ENCODE results near the gene CHRNB2.

The CHRNB2 gene

DNA sequence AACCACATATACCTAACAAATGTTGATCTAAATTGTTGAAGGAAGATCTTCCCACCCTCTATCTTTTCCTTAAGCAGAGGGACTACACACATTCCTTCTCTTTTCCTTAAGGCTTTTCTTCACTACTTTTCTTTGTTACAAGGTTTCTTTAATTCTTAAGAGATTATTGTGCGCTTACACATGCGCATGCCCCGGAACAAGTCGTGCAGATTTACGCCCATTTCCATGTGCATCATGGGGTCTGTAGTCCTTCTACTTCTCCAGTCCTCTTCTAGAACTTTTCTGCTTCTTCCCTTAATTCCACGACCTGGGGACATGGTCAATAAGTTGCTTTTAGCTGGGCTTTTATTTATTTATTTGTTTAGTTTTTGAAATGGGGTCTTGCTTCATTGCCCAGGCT lies 1.7 kb upstream of the CHRNB2 start:
- Histone ChIP-seq H3K27me3 (ENCODE audit: control insufficient read depth in 5 of 5, insufficient read depth in 4 of 5, low read length in 5 of 5) (peaks cover 4 to 28% (median 11%) of the 10 kb centered on the region in 5 donors), H3K9ac (ENCODE audit: low read length in 5 of 5) (no peak overlapping the region), H3K4me1 (ENCODE audit: control insufficient read depth in 5 of 5, insufficient read depth in 5 of 5, low read length in 5 of 5) (peaks cover 0 to 10% (median 9%) of the 10 kb centered on the region in 5 donors), H3K4me3 (ENCODE audit: low read depth in 1 of 5, low read length in 5 of 5) (no peak overlapping the region), H3K9me3 (ENCODE audit: control insufficient read depth in 5 of 5, low read length in 5 of 5) (no peaks in the 10 kb centered on the region), H3K27ac (ENCODE audit: low read depth, low read length) (no peak overlapping the region), H3K36me3 (ENCODE audit: control insufficient read depth in 5 of 5, insufficient read depth in 5 of 5, low read length in 5 of 5) (no peaks in the 10 kb centered on the region)

DNA sequence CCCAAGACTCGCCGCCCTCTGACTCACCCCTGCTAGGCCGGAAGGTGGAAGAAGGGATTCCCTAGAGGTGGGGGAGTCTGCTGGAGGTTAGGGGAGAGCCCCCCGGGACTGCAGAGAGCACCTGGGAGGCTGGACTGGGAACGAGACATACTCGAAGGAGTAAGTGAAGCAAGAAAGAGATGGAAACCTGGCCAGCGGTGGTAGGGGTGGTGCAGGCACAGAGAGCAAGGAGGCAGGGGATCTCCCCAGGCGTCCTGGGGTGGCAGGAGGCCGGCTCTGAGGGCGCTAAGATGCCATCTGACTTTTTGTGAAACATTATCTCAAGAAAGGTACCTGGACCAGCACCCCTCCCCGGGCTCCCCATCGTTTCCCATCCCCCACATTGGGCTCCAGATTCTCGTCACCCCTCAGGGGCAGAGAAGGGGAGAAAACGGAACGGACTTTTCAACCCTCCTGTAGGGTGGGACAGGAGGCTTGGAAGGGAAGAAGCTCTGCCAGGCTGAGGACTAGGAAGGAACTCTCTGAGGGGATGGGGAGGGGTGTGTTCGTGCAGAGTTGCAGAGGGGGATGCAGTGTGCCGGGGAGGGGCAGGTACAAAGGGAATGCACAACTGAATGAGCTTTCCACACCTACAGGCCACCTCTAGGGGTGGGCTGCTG lies 708 bp downstream of the CHRNB2 start:
- H3K4me1 ChIP-seq (ENCODE audit: control insufficient read depth in 5 of 5, insufficient read depth in 5 of 5, low read length in 5 of 5): peaks cover 0 to 10% (median 9%) of the 10 kb centered on the region in 5 donors
- no peak overlapping the region for H3K9ac ChIP-seq (ENCODE audit: low read length in 5 of 5)
- peaks cover 4 to 34% (median 17%) of the 10 kb centered on the region in 5 donors for H3K27me3 ChIP-seq (ENCODE audit: control insufficient read depth in 5 of 5, insufficient read depth in 4 of 5, low read length in 5 of 5)
- H3K9me3 ChIP-seq (ENCODE audit: control insufficient read depth in 5 of 5, low read length in 5 of 5): no peaks in the 10 kb centered on the region
- no peaks in the 10 kb centered on the region for H3K36me3 ChIP-seq (ENCODE audit: control insufficient read depth in 5 of 5, insufficient read depth in 5 of 5, low read length in 5 of 5)
- no peak overlapping the region for H3K27ac ChIP-seq (ENCODE audit: low read depth, low read length)
- H3K4me3 ChIP-seq (ENCODE audit: low read depth in 1 of 5, low read length in 5 of 5): peak overlapping the region in 3 of 5 donors; percentile 35 to 50 (median 38)

DNA sequence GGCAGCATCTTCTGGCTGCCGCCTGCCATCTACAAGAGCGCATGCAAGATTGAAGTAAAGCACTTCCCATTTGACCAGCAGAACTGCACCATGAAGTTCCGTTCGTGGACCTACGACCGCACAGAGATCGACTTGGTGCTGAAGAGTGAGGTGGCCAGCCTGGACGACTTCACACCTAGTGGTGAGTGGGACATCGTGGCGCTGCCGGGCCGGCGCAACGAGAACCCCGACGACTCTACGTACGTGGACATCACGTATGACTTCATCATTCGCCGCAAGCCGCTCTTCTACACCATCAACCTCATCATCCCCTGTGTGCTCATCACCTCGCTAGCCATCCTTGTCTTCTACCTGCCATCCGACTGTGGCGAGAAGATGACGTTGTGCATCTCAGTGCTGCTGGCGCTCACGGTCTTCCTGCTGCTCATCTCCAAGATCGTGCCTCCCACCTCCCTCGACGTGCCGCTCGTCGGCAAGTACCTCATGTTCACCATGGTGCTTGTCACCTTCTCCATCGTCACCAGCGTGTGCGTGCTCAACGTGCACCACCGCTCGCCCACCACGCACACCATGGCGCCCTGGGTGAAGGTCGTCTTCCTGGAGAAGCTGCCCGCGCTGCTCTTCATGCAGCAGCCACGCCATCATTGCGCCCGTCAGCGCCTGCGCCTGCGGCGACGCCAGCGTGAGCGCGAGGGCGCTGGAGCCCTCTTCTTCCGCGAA lies 3.8 kb downstream of the CHRNB2 start:
- peaks cover 0 to 10% (median 9%) of the 10 kb centered on the region in 5 donors for H3K4me1 ChIP-seq (ENCODE audit: control insufficient read depth in 5 of 5, insufficient read depth in 5 of 5, low read length in 5 of 5)

DNA sequence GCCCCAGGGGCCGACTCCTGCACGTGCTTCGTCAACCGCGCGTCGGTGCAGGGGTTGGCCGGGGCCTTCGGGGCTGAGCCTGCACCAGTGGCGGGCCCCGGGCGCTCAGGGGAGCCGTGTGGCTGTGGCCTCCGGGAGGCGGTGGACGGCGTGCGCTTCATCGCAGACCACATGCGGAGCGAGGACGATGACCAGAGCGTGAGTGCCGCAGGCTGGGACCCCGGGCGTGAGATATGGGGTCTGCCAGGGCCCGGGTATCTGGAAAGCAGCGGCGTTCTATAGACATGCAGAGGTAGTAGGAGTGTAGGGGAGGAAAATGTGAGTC lies 4.3 kb downstream of the CHRNB2 start:
- H3K9me3 ChIP-seq (ENCODE audit: control insufficient read depth in 5 of 5, low read length in 5 of 5): no peaks in the 10 kb centered on the region
- peaks cover 0 to 10% (median 9%) of the 10 kb centered on the region in 5 donors for H3K4me1 ChIP-seq (ENCODE audit: control insufficient read depth in 5 of 5, insufficient read depth in 5 of 5, low read length in 5 of 5)
- H3K27ac ChIP-seq (ENCODE audit: low read depth, low read length): no peak overlapping the region
- no peak overlapping the region for H3K9ac ChIP-seq (ENCODE audit: low read length in 5 of 5)
- H3K4me3 ChIP-seq (ENCODE audit: low read depth in 1 of 5, low read length in 5 of 5): no peak overlapping the region
- H3K27me3 ChIP-seq (ENCODE audit: control insufficient read depth in 5 of 5, insufficient read depth in 4 of 5, low read length in 5 of 5): peaks cover 3 to 31% (median 19%) of the 10 kb centered on the region in 5 donors
- H3K36me3 ChIP-seq (ENCODE audit: control insufficient read depth in 5 of 5, insufficient read depth in 5 of 5, low read length in 5 of 5): no peaks in the 10 kb centered on the region

More for the DNA sequence above, 3.8 kb downstream of the CHRNB2 start:
- no peak overlapping the region for H3K27ac ChIP-seq (ENCODE audit: low read depth, low read length)
- H3K9me3 ChIP-seq (ENCODE audit: control insufficient read depth in 5 of 5, low read length in 5 of 5): no peaks in the 10 kb centered on the region
- H3K4me3 ChIP-seq (ENCODE audit: low read depth in 1 of 5, low read length in 5 of 5): no peak overlapping the region
- H3K9ac ChIP-seq (ENCODE audit: low read length in 5 of 5): no peak overlapping the region
- H3K27me3 ChIP-seq (ENCODE audit: control insufficient read depth in 5 of 5, insufficient read depth in 4 of 5, low read length in 5 of 5): peaks cover 4 to 34% (median 19%) of the 10 kb centered on the region in 5 donors
- no peaks in the 10 kb centered on the region for H3K36me3 ChIP-seq (ENCODE audit: control insufficient read depth in 5 of 5, insufficient read depth in 5 of 5, low read length in 5 of 5)

DNA sequence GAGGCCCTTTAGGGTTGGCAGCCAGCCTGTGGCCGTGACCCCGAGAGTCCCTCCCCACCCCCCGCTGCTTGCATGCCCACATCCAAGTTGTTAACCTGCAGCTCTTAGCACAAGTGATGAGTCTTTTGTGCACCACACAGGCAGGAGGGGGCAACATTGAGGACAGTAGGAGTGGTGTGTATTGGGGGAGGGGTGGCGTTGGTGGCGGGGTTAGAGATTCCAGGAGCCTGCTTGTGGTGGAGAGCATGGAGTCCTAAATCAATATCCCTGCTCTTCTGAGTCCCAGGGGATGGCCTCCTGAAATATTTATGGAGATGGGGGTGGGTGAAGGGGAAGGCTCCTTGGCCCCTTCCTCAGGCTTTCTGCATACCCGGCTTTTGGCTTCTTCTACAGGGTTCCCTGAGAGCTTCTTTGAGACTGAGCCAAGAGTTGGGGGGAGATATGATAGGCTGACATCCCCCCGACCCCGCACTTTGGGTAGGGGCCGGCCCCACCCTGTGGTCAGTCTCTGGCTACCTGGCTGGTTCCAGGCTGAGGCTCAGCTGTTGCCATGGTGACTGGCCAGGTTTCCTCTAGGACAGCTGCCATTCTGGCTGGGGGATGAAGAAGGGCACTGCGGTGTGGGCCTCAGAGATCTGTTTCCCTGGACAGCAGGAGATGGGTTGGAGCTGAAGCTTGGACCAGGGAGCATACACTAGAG lies 5.0 kb downstream of the CHRNB2 start:
- Histone ChIP-seq H3K27ac (ENCODE audit: low read depth, low read length) (no peak overlapping the region), H3K27me3 (ENCODE audit: control insufficient read depth in 5 of 5, insufficient read depth in 4 of 5, low read length in 5 of 5) (peaks cover 0 to 25% (median 19%) of the 10 kb centered on the region in 5 donors), H3K4me1 (ENCODE audit: control insufficient read depth in 5 of 5, insufficient read depth in 5 of 5, low read length in 5 of 5) (peaks cover 0 to 9% (median 8%) of the 10 kb centered on the region in 5 donors), H3K9me3 (ENCODE audit: control insufficient read depth in 5 of 5, low read length in 5 of 5) (no peaks in the 10 kb centered on the region), H3K36me3 (ENCODE audit: control insufficient read depth in 5 of 5, insufficient read depth in 5 of 5, low read length in 5 of 5) (no peaks in the 10 kb centered on the region), H3K4me3 (ENCODE audit: low read depth in 1 of 5, low read length in 5 of 5) (no peak overlapping the region), H3K9ac (ENCODE audit: low read length in 5 of 5) (no peak overlapping the region)

DNA sequence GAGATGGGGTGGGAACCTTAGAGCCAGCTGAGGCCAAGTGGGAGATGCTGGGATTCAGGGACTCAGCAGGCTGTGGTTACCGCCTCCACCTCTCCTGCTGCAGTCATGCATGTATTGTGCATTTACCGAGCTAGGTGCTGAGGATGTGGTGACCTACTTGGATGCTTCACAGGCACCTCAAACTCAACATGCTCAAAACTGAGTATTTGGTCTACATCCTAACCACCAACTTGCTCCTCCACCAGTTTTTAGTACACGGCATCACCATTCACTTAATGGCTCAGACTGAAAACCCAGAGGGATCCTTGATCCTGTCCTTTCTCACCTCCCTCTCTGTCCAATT lies 5.6 kb downstream of the CHRNB2 start:
- no peaks in the 10 kb centered on the region for H3K9me3 ChIP-seq (ENCODE audit: control insufficient read depth in 5 of 5, low read length in 5 of 5)
- H3K36me3 ChIP-seq (ENCODE audit: control insufficient read depth in 5 of 5, insufficient read depth in 5 of 5, low read length in 5 of 5): peaks cover 0 to 3% (median 0%) of the 10 kb centered on the region in 5 donors
- H3K27me3 ChIP-seq (ENCODE audit: control insufficient read depth in 5 of 5, insufficient read depth in 4 of 5, low read length in 5 of 5): peaks cover 0 to 23% (median 16%) of the 10 kb centered on the region in 5 donors
- H3K4me1 ChIP-seq (ENCODE audit: control insufficient read depth in 5 of 5, insufficient read depth in 5 of 5, low read length in 5 of 5): peaks cover 0 to 9% (median 3%) of the 10 kb centered on the region in 5 donors
- H3K27ac ChIP-seq (ENCODE audit: low read depth, low read length): no peak overlapping the region
- no peak overlapping the region for H3K9ac ChIP-seq (ENCODE audit: low read length in 5 of 5)
- H3K4me3 ChIP-seq (ENCODE audit: low read depth in 1 of 5, low read length in 5 of 5): no peak overlapping the region

DNA sequence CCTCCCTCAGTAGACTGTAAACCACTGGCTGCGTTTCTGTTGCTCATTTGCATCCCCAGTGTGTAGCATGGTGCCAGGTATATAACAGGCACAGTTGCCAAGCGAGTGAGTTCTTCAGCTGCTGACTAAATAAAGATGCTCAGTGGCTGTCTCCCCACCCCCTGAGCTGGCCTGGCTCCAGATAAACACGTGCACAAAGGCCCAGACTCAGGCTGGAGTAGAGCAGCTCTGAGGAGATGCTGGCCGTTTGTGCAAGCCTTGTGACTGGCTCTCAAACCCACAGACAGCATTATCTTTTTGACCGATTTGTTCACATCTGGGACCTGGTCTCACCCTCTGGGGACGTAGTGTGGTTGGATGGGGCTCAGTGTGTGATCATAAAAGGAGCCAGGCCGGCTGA lies 7.1 kb downstream of the CHRNB2 start:
- H3K4me3 ChIP-seq (ENCODE audit: low read depth in 1 of 5, low read length in 5 of 5): no peak overlapping the region
- H3K4me1 ChIP-seq (ENCODE audit: control insufficient read depth in 5 of 5, insufficient read depth in 5 of 5, low read length in 5 of 5): peaks cover 0 to 18% (median 0%) of the 10 kb centered on the region in 5 donors
- peaks cover 0 to 10% (median 9%) of the 10 kb centered on the region in 5 donors for H3K27me3 ChIP-seq (ENCODE audit: control insufficient read depth in 5 of 5, insufficient read depth in 4 of 5, low read length in 5 of 5)
- peaks cover 0 to 19% (median 15%) of the 10 kb centered on the region in 5 donors for H3K36me3 ChIP-seq (ENCODE audit: control insufficient read depth in 5 of 5, insufficient read depth in 5 of 5, low read length in 5 of 5)
- no peaks in the 10 kb centered on the region for H3K9me3 ChIP-seq (ENCODE audit: control insufficient read depth in 5 of 5, low read length in 5 of 5)
- H3K27ac ChIP-seq (ENCODE audit: low read depth, low read length): no peak overlapping the region
- no peak overlapping the region for H3K9ac ChIP-seq (ENCODE audit: low read length in 5 of 5)

DNA sequence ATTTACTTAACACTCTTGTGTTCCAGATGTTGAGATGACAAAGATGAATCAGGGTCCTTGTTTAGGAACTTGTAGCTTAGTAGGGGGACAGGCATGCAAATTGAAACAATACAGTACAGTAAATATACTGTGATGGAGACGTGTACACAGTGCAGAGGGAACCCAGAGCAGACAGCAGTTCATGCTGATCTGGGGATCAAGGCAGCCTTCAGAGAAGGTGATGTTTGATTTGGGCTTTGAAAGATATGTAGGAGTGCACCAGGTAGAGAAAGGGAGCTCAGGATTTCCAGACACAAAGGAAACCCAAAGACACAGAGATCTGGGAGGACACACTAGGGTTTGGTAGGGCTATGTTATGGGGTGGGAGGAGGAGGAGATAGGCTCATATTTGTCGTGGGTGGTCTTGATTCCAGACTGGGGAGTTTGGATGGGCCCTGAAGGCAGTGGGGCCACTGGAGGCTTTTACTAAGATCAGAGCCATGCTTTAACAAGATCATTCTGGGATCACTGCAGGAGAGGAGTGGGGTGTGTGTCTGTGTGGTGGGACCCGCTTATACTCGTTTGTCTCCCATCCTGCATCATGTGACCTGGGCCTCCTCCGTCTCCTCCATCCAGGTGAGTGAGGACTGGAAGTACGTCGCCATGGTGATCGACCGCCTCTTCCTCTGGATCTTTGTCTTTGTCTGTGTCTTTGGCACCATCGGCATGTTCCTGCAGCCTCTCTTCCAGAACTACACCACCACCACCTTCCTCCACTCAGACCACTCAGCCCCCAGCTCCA lies 7.8 kb downstream of the CHRNB2 start:
- Histone ChIP-seq H3K9me3 (ENCODE audit: control insufficient read depth in 5 of 5, low read length in 5 of 5) (no peaks in the 10 kb centered on the region), H3K9ac (ENCODE audit: low read length in 5 of 5) (no peak overlapping the region), H3K4me1 (ENCODE audit: control insufficient read depth in 5 of 5, insufficient read depth in 5 of 5, low read length in 5 of 5) (peaks cover 0 to 18% (median 0%) of the 10 kb centered on the region in 5 donors), H3K27me3 (ENCODE audit: control insufficient read depth in 5 of 5, insufficient read depth in 4 of 5, low read length in 5 of 5) (peaks cover 0 to 10% (median 6%) of the 10 kb centered on the region in 5 donors), H3K4me3 (ENCODE audit: low read depth in 1 of 5, low read length in 5 of 5) (no peak overlapping the region), H3K36me3 (ENCODE audit: control insufficient read depth in 5 of 5, insufficient read depth in 5 of 5, low read length in 5 of 5) (peaks cover 0 to 25% (median 21%) of the 10 kb centered on the region in 5 donors), H3K27ac (ENCODE audit: low read depth, low read length) (no peak overlapping the region)

DNA sequence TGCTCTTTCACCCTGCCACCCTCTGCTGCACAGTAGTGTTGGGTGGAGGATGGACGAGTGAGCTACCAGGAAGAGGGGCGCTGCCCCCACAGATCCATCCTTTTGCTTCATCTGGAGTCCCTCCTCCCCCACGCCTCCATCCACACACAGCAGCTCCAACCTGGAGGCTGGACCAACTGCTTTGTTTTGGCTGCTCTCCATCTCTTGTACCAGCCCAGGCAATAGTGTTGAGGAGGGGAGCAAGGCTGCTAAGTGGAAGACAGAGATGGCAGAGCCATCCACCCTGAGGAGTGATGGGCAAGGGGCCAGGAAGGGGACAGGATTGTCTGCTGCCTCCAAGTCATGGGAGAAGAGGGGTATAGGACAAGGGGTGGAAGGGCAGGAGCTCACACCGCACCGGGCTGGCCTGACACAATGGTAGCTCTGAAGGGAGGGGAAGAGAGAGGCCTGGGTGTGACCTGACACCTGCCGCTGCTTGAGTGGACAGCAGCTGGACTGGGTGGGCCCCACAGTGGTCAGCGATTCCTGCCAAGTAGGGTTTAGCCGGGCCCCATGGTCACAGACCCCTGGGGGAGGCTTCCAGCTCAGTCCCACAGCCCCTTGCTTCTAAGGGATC lies 8.5 kb downstream of the CHRNB2 start:
- H3K27ac ChIP-seq (ENCODE audit: low read depth, low read length): no peak overlapping the region
- no peak overlapping the region for H3K4me3 ChIP-seq (ENCODE audit: low read depth in 1 of 5, low read length in 5 of 5)
- H3K36me3 ChIP-seq (ENCODE audit: control insufficient read depth in 5 of 5, insufficient read depth in 5 of 5, low read length in 5 of 5): peaks cover 3 to 32% (median 29%) of the 10 kb centered on the region in 5 donors
- H3K9me3 ChIP-seq (ENCODE audit: control insufficient read depth in 5 of 5, low read length in 5 of 5): no peaks in the 10 kb centered on the region
- H3K4me1 ChIP-seq (ENCODE audit: control insufficient read depth in 5 of 5, insufficient read depth in 5 of 5, low read length in 5 of 5): peaks cover 0 to 18% (median 0%) of the 10 kb centered on the region in 5 donors
- H3K27me3 ChIP-seq (ENCODE audit: control insufficient read depth in 5 of 5, insufficient read depth in 4 of 5, low read length in 5 of 5): peaks cover 0 to 10% (median 6%) of the 10 kb centered on the region in 5 donors
- H3K9ac ChIP-seq (ENCODE audit: low read length in 5 of 5): no peak overlapping the region

Data from subcutaneous abdominal adipose tissue (tissue), 5 donors.